BLaER1 treated with 17β-estradiol and CSF1 and Interleukin-3, amounts not matched to agents 10 nM and 100 nM (cell line): ENCODE data around the gene SSTR4.
"Not testable (repeated sequence)": the region's sequence is repeated elsewhere in the genome, so short reads cannot be mapped to it uniquely, and the experiment has no call there.

Experiments used
- H3K27ac ChIP-seq, 11 experiments: shearing (Covaris generic); formaldehyde crosslinking; 2 replicates each; pipeline ENCODE4 v1.8.1; 2022
- H3K27me3 ChIP-seq, 11 experiments: shearing (Covaris generic); formaldehyde crosslinking; 2 replicates each; pipeline ENCODE4 v1.8.1; 2022
- H3K36me3 ChIP-seq, 11 experiments: shearing (Covaris generic); formaldehyde crosslinking; 2 replicates each; pipeline ENCODE4 v1.8.1; 2022
- H3K4me1 ChIP-seq, 10 experiments: shearing (Covaris generic); formaldehyde crosslinking; 2 replicates each; pipeline ENCODE4 v1.8.1; 2022
- H3K4me2 ChIP-seq, 11 experiments: shearing (Covaris generic); formaldehyde crosslinking; 2 replicates each; pipeline ENCODE4 v1.8.1; 2022
- H3K4me3 ChIP-seq, 10 experiments: shearing (Covaris generic); formaldehyde crosslinking; 2 replicates each; pipeline ENCODE4 v1.8.1; 2022
- H3K9ac ChIP-seq, 11 experiments: shearing (Covaris generic); formaldehyde crosslinking; 2 replicates each; pipeline ENCODE4 v1.8.1; 2022
- H3K9me3 ChIP-seq, 11 experiments: shearing (Covaris generic); formaldehyde crosslinking; replicated peaks in 1 of 11; 2 replicates each; pipeline ENCODE4 v1.8.1; 2022
- H4K20me1 ChIP-seq, 11 experiments: shearing (Covaris generic); formaldehyde crosslinking; 2 replicates each; pipeline ENCODE4 v1.8.1; 2022
- Cebpa-rat ChIP-seq, 11 experiments: shearing (Covaris generic); IDR thresholded peaks; 2 replicates each; pipeline ENCODE4 v1.8.1; 2022

Gene SSTR4, protein sequence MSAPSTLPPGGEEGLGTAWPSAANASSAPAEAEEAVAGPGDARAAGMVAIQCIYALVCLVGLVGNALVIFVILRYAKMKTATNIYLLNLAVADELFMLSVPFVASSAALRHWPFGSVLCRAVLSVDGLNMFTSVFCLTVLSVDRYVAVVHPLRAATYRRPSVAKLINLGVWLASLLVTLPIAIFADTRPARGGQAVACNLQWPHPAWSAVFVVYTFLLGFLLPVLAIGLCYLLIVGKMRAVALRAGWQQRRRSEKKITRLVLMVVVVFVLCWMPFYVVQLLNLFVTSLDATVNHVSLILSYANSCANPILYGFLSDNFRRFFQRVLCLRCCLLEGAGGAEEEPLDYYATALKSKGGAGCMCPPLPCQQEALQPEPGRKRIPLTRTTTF

DNA sequence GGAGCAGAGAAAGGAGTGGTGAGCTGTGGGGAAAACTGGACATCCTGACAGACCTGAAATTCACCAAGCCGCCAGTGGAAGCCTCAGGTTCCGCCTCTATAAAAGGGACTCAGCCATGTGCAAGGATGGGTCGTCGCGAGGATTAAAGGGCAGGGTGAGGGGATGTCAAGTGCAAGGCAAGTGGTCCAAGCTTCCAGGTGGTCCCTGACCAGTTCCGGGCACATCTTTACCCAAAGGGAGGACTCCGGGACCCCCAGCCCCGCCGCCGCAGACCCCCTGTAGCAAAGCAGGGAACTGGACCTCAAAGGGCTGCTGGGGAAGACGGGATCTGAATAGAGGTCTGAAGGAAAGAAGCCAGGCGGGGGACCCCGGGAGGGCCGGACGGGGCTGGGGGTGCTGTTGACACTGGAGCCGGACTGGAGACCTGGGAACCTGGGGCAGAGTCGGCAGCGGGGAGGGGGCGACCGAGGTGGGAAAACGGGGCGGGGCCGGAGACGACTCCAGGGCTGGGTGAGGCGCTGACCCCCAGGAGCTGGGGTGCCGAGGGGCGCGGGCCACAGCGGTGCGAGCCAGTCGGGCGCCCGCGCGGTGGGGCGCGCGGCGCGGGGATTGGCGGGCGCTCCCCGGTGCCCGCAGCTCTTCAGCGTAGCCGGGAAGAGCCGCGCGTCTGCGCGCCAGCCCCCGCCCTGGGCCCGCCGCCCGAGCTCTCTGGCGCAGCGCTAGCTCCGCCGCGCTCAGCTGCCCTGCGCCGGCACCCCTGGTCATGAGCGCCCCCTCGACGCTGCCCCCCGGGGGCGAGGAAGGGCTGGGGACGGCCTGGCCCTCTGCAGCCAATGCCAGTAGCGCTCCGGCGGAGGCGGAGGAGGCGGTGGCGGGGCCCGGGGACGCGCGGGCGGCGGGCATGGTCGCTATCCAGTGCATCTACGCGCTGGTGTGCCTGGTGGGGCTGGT is at the start of gene SSTR4:
TSS of gene SSTR4 (plus strand) at position 592 of the 951 bp plus-strand sequence. CDS start at position 764, 172 bp downstream.
- Histone ChIP-seq H3K4me3 (no peak within 1 kb of the TSS), H3K9ac (no peak within 1 kb of the TSS), H3K4me1 (peaks cover 15 to 25% (median 22%) of the 10 kb centered on the region in 10 experiments), H3K27me3 (peaks cover 0 to 5% (median 0%) of the 10 kb centered on the region in 11 experiments; a peak in 2 of 22 replicates), H4K20me1 (no peaks in the 10 kb centered on the region), H3K36me3 (no peaks in the 10 kb centered on the region), H3K9me3 (peaks cover 5 to 26% (median 17%) of the 10 kb centered on the region in 11 experiments; a peak in 14 of 22 replicates), H3K27ac (no peak within 1 kb of the TSS), H3K4me2 (no peak within 1 kb of the TSS)
- no peak for TF ChIP-seq Cebpa-rat (IDR thresholded peaks at IDR 0.05)

DNA sequence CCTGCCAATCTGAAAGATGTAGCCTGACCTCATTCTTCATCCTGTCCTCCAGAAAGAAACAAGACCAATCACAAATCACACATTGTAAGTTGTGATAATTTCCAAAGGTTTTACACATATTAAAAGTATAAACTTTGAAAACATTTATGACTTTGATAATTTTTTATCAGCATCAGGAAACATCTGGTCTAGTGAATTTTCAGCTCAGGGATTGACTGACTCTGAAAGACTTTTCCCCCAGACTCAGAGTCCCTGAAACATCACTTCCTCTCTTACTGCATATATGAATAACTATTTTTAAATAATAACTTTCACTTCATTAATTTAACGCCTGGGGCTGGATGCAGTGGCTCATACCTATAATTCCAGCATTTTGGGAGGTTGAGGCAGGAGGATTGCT is 48.5 kb upstream of the SSTR4 start:
- Histone ChIP-seq H4K20me1 (peaks cover 0 to 6% (median 0%) of the 10 kb centered on the region in 11 experiments; a peak in 2 of 22 replicates), H3K4me1 (peaks cover 39 to 46% (median 42%) of the 10 kb centered on the region in 10 experiments), H3K36me3 (no peaks in the 10 kb centered on the region), H3K4me3 (no peak overlapping the region), H3K27me3 (peaks cover 0 to 31% (median 0%) of the 10 kb centered on the region in 11 experiments; a peak in 4 of 22 replicates), H3K9ac (no peak overlapping the region), H3K4me2 (peak overlapping the region; percentile 48 to 89 (median 80)), H3K27ac (0 out of 22 replicates have a peak overlapping the region, but pooled peaks of 1 of the 11 experiments have one; percentile 26), H3K9me3 (peaks cover 9 to 13% (median 12%) of the 10 kb centered on the region in 11 experiments; a peak in 20 of 22 replicates)
- TF ChIP-seq Cebpa-rat (IDR thresholded peaks at IDR 0.05), result no peak

DNA sequence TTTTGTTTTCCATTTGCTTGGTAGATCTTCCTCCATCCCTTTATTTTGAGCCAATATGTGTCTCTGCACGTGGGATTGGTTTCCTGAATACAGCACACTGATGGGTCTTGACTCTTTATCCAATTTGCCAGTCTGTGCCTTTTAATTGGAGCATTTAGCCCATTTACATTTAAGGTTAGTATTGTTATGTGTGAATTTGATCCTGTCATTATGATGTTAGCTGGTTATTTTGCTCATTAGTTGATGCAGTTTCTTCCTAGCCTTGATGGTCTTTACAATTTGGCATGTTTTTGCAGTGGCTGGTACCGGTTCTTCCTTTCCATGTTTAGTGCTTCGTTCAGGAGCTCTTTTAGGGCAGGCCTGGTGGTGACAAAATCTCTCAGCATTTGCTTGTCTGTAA is 43.7 kb upstream of the SSTR4 start:
- H3K4me2 ChIP-seq, H4K20me1 ChIP-seq, H3K9ac ChIP-seq, H3K4me3 ChIP-seq, H3K4me1 ChIP-seq, H3K27ac ChIP-seq, H3K36me3 ChIP-seq: not testable (repeated sequence)
- H3K9me3 ChIP-seq, result peaks cover 0 to 22% (median 19%) of the 10 kb centered on the region in 11 experiments; a peak in 17 of 22 replicates
- peaks cover 0 to 10% (median 0%) of the 10 kb centered on the region in 11 experiments; a peak in 2 of 22 replicates for H3K27me3 ChIP-seq

DNA sequence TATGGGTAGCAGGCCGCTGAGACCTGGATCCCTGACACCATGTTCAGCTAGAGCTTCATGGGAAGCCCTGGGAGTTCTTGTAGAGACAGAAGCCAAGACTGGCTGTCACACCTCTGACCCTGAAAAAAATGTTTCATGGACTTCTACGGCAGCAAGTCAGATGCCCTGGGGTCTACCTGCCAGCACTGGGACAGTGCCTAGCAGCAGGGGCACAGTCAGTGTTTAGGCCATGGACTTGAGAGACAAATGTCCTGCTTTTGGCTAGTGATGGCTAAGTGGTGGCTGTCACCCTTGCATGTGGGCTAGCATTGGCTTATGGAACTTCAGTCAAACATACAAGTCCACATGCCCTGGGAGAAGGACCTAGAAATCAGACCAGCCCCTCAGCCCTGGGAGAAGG is 41.3 kb upstream of the SSTR4 start:
- Histone ChIP-seq H3K4me2 (no peak overlapping the region), H3K9ac (no peak overlapping the region), H3K9me3 (peaks cover 0 to 22% (median 19%) of the 10 kb centered on the region in 11 experiments; a peak in 17 of 22 replicates), H3K36me3 (no peaks in the 10 kb centered on the region), H3K27ac (no peak overlapping the region), H3K27me3 (peaks cover 0 to 10% (median 0%) of the 10 kb centered on the region in 11 experiments; a peak in 2 of 22 replicates), H3K4me1 (no peaks in the 10 kb centered on the region), H4K20me1 (no peaks in the 10 kb centered on the region), H3K4me3 (no peak overlapping the region)
- TF ChIP-seq Cebpa-rat (IDR thresholded peaks at IDR 0.05), result no peak

DNA sequence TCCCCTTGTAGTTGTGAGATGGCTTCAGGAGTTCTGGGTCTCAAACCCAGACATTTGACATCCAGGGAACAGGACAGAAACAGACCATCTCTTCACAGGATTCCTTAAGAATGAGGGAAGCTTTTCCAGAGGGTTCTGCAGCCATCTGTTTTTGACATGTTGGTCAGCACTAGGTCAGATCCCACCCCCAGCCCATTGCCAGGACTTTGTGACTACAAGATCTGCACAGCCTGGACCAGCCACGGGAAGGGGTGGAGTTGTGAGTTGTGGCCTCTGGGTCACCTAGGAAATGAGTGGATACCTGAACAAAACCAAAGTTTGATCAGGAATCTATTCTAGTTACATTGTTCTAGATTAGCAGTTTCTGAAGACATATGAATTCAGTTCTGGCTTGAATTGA is 39.2 kb upstream of the SSTR4 start:
- no peak for TF ChIP-seq Cebpa-rat (IDR thresholded peaks at IDR 0.05)
- Histone ChIP-seq H3K9me3 (peaks cover 0 to 22% (median 19%) of the 10 kb centered on the region in 11 experiments; a peak in 17 of 22 replicates), H3K27me3 (peaks cover 0 to 10% (median 0%) of the 10 kb centered on the region in 11 experiments; a peak in 2 of 22 replicates), H3K4me3 (no peak overlapping the region), H3K4me2 (no peak overlapping the region), H3K27ac (no peak overlapping the region), H3K4me1 (no peaks in the 10 kb centered on the region), H3K9ac (no peak overlapping the region), H4K20me1 (no peaks in the 10 kb centered on the region), H3K36me3 (no peaks in the 10 kb centered on the region)

DNA sequence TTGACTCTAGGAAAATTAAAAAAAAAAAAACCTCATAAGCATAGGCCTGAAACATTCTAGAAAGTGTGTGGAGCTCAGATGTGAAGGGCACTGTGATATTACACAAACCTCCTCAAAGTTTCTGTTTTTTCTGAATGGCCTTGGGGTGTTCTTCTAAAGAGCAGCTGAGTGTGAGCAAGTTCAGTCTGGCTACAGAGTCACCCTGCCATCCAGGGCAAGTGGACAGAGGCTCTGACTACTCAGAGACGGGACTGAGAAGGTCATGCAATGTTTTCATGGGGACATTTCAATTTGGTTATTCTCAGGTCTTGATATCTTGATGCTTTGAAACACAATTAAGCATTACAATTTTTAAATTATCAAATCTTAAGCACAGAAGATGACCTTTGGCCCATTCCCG is 36.6 kb upstream of the SSTR4 start:
- H3K4me3 ChIP-seq, result no peak overlapping the region
- H3K4me2 ChIP-seq, result no peak overlapping the region
- peaks cover 0 to 10% (median 0%) of the 10 kb centered on the region in 11 experiments; a peak in 2 of 22 replicates for H3K27me3 ChIP-seq
- no peak overlapping the region for H3K9ac ChIP-seq
- no peaks in the 10 kb centered on the region for H3K36me3 ChIP-seq
- peaks cover 0 to 11% (median 8%) of the 10 kb centered on the region in 11 experiments; a peak in 15 of 22 replicates for H3K9me3 ChIP-seq
- TF ChIP-seq Cebpa-rat (IDR thresholded peaks at IDR 0.05), result no peak
- peaks cover 0 to 7% (median 0%) of the 10 kb centered on the region in 10 experiments; a peak in 4 of 20 replicates for H3K4me1 ChIP-seq
- H3K27ac ChIP-seq, result no peak overlapping the region
- H4K20me1 ChIP-seq, result no peaks in the 10 kb centered on the region

DNA sequence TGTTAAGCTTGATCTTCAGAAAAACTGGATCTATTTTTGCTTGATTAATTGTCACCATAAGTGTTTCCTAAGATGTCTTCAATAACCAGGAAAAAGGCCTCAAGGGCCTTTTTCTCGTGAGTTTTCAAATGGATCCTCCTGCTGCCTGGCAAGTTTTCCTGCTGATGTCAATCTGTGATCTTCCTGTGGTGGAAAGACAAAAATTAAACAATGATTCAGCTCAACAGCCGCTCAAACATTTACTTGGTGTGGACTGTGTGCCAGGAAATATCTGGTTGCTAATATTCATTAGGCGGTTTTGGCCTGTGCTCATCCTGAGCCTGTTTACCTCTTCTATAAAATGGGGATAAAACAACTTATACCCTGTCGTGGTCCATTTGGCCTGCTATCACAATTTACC is 35.4 kb upstream of the SSTR4 start:
- H3K9me3 ChIP-seq, result no peaks in the 10 kb centered on the region
- no peak overlapping the region for H3K27ac ChIP-seq
- TF ChIP-seq Cebpa-rat (IDR thresholded peaks at IDR 0.05), result no peak
- peaks cover 0 to 8% (median 0%) of the 10 kb centered on the region in 10 experiments; a peak in 4 of 20 replicates for H3K4me1 ChIP-seq
- no peak overlapping the region for H3K9ac ChIP-seq
- no peaks in the 10 kb centered on the region for H3K36me3 ChIP-seq
- H3K27me3 ChIP-seq, result peaks cover 0 to 10% (median 0%) of the 10 kb centered on the region in 11 experiments; a peak in 2 of 22 replicates
- no peak overlapping the region for H3K4me3 ChIP-seq
- no peaks in the 10 kb centered on the region for H4K20me1 ChIP-seq
- H3K4me2 ChIP-seq, result no peak overlapping the region

DNA sequence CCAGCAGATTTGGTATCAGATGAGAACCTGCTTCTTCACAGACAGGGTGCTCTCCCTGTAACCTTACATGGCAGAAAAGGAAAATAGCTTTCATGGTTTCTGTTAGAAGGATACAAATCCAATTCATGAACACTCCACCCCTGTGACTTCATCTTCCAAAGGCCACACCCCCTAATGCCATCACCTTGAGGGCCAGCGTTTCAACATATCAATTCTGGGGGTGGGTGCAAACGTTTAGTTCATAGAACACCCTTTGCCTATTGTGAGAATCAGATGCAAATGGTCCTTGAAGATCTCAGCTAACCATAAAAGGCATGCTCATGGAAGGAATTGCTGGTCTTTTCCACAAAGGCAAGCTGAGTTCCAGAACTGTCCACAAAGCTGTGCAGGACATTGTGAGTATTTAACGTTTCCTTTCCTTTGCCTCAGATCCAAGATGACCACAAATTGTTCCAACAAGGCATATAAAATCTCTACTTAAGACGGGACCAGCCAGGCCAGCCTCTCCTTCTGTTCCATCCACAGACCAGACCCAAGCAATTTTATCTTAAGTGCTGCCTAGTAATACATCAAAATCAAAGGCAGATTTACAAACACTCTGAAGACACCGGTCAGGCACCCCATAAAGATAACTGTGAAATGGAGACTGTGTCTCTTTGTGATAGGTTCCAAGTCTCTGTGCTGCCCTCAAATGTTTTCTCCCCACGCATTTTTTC is 34.7 kb upstream of the SSTR4 start:
- H3K27ac ChIP-seq, result no peak overlapping the region

More for the DNA sequence above, 34.7 kb upstream of the SSTR4 start:
- peaks cover 0 to 10% (median 0%) of the 10 kb centered on the region in 11 experiments; a peak in 2 of 22 replicates for H3K27me3 ChIP-seq
- no peak for TF ChIP-seq Cebpa-rat (IDR thresholded peaks at IDR 0.05)
- H3K4me3 ChIP-seq, result no peak overlapping the region
- H3K9me3 ChIP-seq, result no peaks in the 10 kb centered on the region
- H3K4me1 ChIP-seq, result peaks cover 0 to 8% (median 0%) of the 10 kb centered on the region in 10 experiments; a peak in 4 of 20 replicates
- no peaks in the 10 kb centered on the region for H4K20me1 ChIP-seq
- H3K36me3 ChIP-seq, result no peaks in the 10 kb centered on the region
- no peak overlapping the region for H3K9ac ChIP-seq
- H3K4me2 ChIP-seq, result no peak overlapping the region
